ENCODE results near the gene CNTN4. TPM values are rescaled to one million over a fixed set of nuclear protein-coding genes. Genes with fewer than 3 reads are reported as not detected.

CNTN4 gene
- polyA plus RNA-seq, 1 experiment: not detected

GRCh38 chr3:2583046-2583445, 484.4 kb downstream of the CNTN4 start:
- TF ChIP-seq, protein P1, sequence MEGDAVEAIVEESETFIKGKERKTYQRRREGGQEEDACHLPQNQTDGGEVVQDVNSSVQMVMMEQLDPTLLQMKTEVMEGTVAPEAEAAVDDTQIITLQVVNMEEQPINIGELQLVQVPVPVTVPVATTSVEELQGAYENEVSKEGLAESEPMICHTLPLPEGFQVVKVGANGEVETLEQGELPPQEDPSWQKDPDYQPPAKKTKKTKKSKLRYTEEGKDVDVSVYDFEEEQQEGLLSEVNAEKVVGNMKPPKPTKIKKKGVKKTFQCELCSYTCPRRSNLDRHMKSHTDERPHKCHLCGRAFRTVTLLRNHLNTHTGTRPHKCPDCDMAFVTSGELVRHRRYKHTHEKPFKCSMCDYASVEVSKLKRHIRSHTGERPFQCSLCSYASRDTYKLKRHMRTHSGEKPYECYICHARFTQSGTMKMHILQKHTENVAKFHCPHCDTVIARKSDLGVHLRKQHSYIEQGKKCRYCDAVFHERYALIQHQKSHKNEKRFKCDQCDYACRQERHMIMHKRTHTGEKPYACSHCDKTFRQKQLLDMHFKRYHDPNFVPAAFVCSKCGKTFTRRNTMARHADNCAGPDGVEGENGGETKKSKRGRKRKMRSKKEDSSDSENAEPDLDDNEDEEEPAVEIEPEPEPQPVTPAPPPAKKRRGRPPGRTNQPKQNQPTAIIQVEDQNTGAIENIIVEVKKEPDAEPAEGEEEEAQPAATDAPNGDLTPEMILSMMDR (IDR thresholded peaks at IDR 0.05; ENCODE audit: low read depth, low read length): no peak
- ChIA-PET CTCF (no interaction called here), POLR2A (no interaction called here)
- H3K9me3 ChIP-seq (ENCODE audit: control insufficient read depth, insufficient read depth, low read length): peaks cover 11% of the 10 kb centered on the region
- H3K27ac ChIP-seq (ENCODE audit: low read depth, low read length): no peak overlapping the region
- DNase-seq (ENCODE audit: low read depth, low spot score): no peak
- H3K27me3 ChIP-seq (ENCODE audit: control insufficient read depth, insufficient read depth, low read length): no peaks in the 10 kb centered on the region
- H3K4me3 ChIP-seq (ENCODE audit: low read depth, low read length): no peak overlapping the region

DNA sequence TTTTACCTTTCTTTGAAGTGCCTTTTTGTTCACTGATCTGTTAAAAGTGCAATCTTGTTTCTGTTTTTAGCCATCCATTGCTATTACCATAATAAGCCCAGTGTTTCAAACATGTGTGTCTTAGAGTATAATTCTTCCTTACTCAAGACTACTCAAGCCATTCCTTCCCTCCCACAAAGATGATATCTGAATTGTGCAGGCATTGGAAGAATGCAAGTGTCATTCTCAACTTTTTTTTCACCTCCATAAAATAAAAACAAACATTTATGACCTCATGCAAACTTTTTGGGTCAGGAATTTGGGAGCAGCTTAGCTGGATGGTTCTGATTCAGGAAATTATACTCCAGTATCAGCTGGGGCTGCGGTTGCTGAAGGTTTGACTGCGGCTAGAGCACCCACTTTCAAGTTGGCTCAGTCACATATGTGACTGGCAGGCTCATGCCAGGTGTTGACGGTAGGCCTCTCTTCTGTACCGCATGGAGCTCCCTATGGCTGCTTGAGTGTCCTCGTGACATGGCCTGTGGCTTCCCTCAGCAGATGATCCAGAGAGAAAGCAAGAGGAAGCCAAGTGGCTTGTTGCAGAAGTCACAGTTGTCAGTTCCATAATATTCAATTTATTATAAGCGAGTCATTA, 490.8 kb downstream of the CNTN4 start:
- H3K9me3 ChIP-seq (ENCODE audit: control insufficient read depth, insufficient read depth, low read length): peaks cover 14% of the 10 kb centered on the region
- H3K27me3 ChIP-seq (ENCODE audit: control insufficient read depth, insufficient read depth, low read length): no peaks in the 10 kb centered on the region
- ChIA-PET POLR2A (no interaction called here), CTCF (no interaction called here)
- no peak overlapping the region for H3K4me3 ChIP-seq (ENCODE audit: low read depth, low read length)
- H3K27ac ChIP-seq (ENCODE audit: low read depth, low read length): no peak overlapping the region
- TF ChIP-seq, protein P1 (IDR thresholded peaks at IDR 0.05; ENCODE audit: low read depth, low read length): no peak
- DNase-seq (ENCODE audit: low read depth, low spot score): no peak

GRCh38 chr3:2595486-2595885, 496.8 kb downstream of the CNTN4 start:
- ChIA-PET CTCF (no interaction called here), POLR2A (no interaction called here)
- no peak for DNase-seq (ENCODE audit: low read depth, low spot score)
- Histone ChIP-seq H3K27me3 (ENCODE audit: control insufficient read depth, insufficient read depth, low read length) (no peaks in the 10 kb centered on the region), H3K9me3 (ENCODE audit: control insufficient read depth, insufficient read depth, low read length) (peaks cover 6% of the 10 kb centered on the region; the same call in 1 of the 2 replicates), H3K4me3 (ENCODE audit: low read depth, low read length) (no peak overlapping the region), H3K27ac (ENCODE audit: low read depth, low read length) (no peak overlapping the region)
- TF ChIP-seq, protein P1 (IDR thresholded peaks at IDR 0.05; ENCODE audit: low read depth, low read length): no peak

DNA sequence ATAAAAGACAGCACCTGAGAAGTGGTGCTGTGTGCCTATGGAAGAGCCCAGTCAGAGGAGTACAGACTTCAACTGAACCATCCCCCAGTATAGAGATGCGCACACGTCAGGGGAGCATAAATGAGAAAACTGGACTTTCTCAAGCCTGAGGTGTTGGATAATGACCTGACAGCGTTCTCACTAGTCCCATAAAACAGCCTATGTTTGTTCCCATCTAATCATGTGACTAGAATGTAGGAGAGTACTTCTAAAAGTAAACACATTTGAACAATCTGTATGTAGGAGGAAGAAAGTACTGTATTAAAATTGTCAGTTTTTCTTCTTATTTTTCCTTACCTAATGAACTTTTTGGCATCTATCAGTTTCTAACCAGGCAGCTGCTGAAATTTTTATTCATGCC, 498.9 kb downstream of the CNTN4 start:
- H3K9me3 ChIP-seq (ENCODE audit: control insufficient read depth, insufficient read depth, low read length): peaks cover 3% of the 10 kb centered on the region; the same call in 1 of the 2 replicates
- ChIA-PET POLR2A (no interaction called here), CTCF (no interaction called here)
- DNase-seq (ENCODE audit: low read depth, low spot score): no peak
- H3K27ac ChIP-seq (ENCODE audit: low read depth, low read length): no peak overlapping the region
- TF ChIP-seq, protein P1 (IDR thresholded peaks at IDR 0.05; ENCODE audit: low read depth, low read length): no peak
- no peaks in the 10 kb centered on the region for H3K27me3 ChIP-seq (ENCODE audit: control insufficient read depth, insufficient read depth, low read length)
- no peak overlapping the region for H3K4me3 ChIP-seq (ENCODE audit: low read depth, low read length)

DNA sequence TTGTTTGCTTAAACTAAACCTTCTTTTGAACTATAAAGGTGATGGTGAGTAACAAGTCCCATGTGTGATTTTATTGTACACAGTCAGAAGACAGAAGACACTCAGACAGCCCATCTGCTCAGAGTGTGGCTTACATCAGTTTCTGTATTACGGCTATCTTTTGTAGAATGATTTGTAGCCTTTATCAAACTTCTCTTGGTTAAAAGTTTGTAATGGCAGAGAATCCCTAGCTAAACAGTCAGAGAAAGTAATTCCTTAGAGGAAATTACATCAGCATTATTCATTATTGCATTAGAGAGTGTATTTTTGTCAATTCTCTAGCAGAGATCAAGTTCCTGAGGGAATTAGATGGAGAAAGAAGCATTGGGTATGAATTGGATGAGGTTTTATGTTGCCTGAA, 500.8 kb downstream of the CNTN4 start:
- CTCF ChIA-PET: no interaction called here
- DNase-seq (ENCODE audit: low read depth, low spot score): no peak

More for the DNA sequence above, 500.8 kb downstream of the CNTN4 start:
- Histone ChIP-seq H3K27ac (ENCODE audit: low read depth, low read length) (no peak overlapping the region), H3K4me3 (ENCODE audit: low read depth, low read length) (no peak overlapping the region), H3K27me3 (ENCODE audit: control insufficient read depth, insufficient read depth, low read length) (no peaks in the 10 kb centered on the region), H3K9me3 (ENCODE audit: control insufficient read depth, insufficient read depth, low read length) (peaks cover under 1% of the 10 kb centered on the region; the same call in 1 of the 2 replicates)
- TF ChIP-seq, protein P1 (IDR thresholded peaks at IDR 0.05; ENCODE audit: low read depth, low read length): no peak
- POLR2A ChIA-PET: no interaction called here
